Stimulated activated CD4-positive, alpha-beta T cell treated with anti-CD3 and anti-CD28 coated beads, Interleukin-4, amount 100 ng/mL, for 1 hour (primary cell): ENCODE data around the gene RNF19B.

ENCODE experiments used
- DNase-seq: peaks from one replicate; pipeline ENCODE4 v3.0.0-alpha.2; 2020

The RNF19B gene

GRCh38 chr1:32965251-32965747 is 690 bp upstream of the RNF19B start:
- DNase-seq: no peak

DNA sequence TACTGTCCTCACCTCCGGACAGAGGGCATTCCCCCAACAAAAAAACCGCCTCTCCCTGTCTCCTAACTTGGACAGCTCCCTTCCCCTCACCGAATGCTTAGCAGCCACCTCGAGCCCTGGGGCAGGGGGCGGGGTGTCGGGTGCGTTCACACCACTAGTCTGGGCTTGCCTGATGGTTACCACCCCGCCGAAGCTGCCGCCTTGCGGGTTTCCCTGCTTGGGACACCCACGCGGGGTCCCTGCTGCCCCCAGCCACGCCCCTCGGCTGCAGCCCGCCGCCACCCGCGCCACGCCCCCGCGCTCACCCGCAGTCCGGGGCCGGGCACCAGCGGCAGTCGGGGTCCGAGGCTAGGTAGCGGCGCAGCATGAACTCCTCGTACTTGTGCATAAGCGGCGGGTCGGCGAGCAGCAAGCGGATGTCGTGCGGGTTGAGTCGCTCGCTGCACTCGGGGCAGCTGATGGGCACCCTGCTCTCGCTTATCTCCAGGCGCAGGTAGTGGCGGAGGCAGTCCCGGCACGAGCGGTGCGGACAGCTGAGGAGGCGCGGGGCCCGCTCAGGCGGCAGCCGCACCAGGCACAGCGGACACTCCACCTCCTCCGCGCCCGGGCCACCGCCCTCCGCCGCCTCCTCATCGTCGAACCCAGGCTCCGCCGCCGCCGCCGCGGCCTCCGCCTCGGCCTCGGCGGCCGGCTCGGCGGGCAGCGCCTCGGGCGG is 706 bp downstream of the RNF19B start:
- DNase-seq: peak; percentile 61

- no peak for DNase-seq
Observed at GRCh38 chr1:32962248-32962896, 2.2 kb downstream of the RNF19B start.

DNA sequence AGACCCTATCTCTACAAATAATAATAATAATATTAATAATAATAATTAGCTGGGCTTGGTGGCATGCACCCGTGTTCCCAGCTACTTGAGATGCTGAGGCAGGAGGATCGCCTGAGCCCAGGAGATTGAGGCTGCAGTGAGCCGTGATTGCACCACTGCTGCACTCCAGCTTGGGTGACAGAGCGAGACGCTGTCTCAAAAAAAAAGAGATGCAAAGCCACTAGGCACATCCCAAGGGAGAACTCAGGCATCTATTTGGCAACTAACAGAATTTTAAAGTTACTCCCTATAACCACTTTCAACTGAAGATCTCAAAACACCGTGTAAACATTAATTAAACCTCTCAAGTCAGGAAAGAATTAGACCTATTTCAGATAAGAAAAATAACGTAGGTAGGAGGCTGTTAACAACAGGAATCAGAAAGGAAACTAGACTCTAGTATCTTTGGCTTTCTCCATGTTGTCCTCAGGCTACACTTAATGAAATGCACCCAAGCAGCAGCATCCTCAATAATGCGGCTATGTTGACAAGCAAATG is 3.7 kb downstream of the RNF19B start:
- no peak for DNase-seq

- no peak for DNase-seq
Observed at GRCh38 chr1:32960342-32960741, 4.3 kb downstream of the RNF19B start.

- no peak for DNase-seq
Observed at GRCh38 chr1:32958827-32959226, 5.8 kb downstream of the RNF19B start.

- no peak for DNase-seq
Observed at GRCh38 chr1:32957017-32957416, 7.6 kb downstream of the RNF19B start.

GRCh38 chr1:32954168-32954567 is 10.4 kb downstream of the RNF19B start:
- no peak for DNase-seq

DNA sequence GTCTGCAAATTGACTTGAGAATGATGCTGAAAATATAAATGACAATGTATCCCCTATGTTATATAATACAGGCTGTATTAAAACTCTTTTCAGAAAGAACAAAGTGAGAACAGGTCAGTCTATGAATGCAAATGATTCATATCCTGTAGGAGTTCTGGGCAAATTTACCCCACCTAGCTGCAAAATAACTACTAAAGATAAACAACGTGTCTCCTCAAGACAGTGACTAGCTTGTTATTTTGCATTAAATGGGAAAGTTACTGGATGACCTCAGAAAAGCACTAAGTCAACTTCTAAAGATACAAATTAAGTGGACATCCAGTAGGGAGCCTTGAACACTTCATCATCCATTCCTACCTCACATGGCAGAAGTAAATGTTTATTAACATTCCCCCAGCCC is 11.1 kb downstream of the RNF19B start:
- no peak for DNase-seq

GRCh38 chr1:32949519-32949918 is 15.1 kb downstream of the RNF19B start:
- DNase-seq: no peak

DNA sequence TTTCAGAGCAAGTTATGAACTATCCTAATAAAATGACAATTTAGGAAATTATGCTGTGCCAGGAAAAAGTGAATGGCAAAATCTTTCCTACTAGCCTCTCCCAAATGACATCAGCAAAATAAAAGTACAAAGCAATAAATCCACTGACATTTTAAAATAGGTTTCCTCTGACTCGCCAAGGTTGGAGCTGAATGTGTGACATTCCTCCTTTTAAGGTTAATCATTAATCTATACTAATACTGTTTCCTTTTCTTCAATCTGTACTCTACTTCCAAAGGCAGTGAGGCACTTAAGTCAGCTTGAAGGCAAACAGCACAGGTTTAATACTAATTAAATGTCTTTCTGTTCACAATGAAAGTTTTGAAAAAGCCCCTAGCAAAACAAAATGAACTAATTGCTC is 15.7 kb downstream of the RNF19B start:
- DNase-seq: no peak

DNA sequence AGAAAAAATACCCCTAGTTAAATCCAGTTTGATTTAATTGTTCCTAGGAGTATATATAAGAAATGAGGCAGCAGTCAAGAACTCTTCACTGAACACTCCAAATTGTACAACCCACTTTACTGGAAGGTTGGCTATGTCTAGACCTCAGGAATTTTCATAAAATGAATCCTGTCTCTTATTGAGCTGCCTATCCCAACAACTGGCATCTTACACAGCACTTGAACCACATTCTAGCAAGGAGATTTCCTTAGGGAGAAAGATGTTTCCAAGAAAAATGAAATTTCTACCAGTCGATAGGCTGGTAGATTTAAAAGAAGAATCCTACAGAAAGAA is 16.3 kb downstream of the RNF19B start:
- no peak for DNase-seq

DNA sequence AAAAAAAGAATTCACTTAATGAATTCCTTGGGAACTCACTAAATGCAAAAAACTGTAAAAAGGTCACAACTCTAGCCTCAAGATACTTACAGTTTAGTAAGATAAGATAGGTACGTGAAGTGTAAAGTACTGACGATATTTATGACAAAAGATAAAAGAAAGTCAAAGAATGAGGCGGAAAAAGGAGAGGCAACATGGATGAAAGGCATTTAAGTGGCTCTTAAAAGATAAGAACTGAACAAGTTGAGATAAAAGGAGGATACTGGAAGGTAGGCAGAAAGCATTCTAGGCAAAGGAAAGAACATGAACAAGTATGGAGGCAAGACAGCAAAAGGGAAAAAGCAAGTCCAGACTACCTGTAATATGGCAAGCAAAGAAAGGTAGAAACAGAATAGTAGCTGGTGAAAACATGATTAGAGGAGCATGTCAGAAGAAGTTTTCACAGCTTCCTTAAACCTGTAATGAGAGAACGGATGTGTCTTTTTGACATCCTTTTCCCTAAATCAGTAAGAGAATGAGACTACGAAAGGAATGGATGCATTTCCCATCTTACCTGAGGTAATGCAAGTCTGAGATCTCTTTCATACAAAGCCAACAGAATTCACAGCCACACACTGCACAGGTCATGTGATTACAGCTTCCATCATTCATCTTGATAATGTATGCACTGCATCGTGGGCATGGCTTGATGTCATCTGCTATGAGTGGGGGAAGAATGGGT is 16.8 kb downstream of the RNF19B start:
- DNase-seq: no peak

DNA sequence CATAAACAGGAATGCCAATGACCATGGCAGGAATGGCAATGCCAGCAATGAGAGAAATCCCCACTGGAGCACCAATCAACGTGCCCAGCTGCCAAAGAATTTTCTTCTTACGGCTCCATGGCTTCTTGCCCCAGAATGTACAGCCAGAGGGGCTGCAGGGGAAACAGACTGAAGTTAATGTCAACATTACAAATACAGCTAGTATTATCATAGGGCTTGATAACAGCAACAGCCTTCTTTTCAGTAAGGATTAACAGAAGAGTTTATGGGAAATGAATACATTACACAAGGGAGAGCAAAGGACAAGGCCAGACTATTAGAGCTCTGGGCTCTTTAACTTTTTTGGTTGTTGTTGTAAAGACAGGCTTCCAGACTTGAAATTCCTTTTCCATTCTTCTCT is 18.2 kb downstream of the RNF19B start:
- DNase-seq: no peak

- DNase-seq: no peak
Observed at GRCh38 chr1:32944180-32944579, 20.4 kb downstream of the RNF19B start.

DNA sequence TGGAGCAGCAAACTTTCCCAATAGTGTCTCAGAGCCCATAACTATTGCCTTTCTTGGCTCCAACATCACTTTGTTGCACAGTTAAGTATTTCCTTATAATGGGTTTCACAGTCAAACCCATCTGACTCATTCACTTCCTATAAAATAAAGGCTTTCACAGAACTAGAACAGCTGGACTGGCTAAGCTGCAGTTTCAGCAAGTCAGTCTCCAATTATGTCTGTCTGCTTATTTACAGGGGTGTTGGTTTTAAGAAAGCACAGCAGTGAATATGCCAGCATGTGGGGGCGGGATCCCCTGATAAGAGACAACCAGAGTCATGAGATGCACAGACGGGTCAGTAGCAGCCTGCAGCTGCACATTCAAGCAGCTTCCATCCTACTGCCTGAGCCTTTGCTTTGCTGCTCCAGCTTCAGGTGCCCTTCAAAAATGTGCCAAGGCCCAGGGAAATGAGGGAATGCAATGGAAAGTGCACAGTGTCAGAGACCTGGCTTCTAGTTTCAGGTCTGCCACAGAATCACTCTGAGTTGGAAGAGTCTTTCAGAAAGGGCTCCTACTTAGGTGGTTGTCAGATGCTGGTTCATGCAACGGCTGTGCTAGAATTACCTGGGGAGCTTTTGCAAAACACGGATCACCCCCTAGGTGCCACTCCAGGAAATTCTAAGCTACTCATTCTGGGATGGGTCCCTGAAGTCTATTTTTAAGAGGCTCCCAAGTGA is 24.8 kb downstream of the RNF19B start:
- no peak for DNase-seq

DNA sequence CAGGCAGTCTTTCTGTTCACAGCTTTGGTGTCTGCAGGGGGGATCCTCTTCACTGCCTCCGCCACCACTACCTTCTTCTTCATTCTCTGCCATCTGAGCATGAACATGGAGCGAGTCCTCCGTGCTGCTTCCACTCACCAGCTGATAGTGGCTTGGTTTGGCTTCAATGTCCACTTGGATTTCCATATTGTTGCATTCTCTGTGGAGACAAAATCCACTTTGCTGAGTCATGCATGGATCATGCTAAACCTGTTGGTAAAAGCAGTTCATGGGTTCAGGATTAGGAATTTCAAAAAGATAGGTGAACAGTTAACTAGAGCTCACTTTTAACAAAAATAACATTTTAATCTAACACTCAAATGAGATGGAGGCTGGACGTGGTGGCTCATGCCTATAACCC is 27.5 kb downstream of the RNF19B start:
- no peak for DNase-seq

DNA sequence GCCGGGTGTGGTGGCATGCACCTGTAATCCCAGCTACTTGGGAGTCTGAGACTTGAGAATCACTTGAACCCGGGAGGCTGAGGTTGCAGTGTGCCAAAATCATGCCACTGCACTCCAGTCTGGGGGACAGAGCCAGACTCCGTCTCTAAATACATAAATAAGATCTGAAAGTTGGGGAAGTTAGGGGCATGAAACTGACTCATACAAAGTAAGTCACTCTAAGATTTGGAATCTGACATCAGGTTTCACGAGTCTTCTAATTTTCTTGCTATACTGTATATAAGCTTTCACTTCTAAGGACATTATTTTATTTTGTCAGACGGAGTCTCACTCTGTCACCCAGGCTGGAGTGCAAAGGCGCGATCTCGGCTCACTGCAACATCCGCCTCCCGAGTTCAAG is 30.1 kb downstream of the RNF19B start:
- no peak for DNase-seq

DNA sequence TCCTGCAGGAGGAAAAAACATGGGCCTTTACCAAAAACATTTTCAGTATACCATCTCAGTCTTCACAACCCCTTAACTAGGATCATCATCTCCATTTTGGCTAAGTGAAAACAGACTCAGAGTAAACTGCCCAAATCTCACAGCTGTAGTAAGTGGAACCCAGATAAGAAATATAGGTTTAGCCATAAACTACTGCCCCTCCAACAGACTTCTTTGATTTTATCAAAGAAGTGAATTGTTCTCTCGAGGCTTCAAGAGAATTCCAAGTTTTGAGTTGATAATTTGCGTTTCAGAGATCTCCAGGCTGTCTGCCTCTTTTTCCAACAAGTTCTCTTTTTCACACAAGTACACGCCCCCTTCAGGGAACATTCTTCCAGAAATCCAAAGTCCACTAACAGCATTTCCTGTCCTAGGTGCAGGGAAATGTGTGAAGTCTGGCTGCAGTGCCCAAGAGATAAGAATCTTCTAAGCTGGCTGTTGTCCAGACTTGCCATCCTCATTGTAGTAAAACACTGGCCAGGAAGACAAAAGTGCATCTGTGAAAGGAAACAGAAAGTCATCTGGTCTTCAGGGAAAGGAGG is 30.8 kb downstream of the RNF19B start:
- DNase-seq: no peak

GRCh38 chr1:32931760-32932159 is 32.8 kb downstream of the RNF19B start:
- DNase-seq: no peak

- DNase-seq: no peak
Observed at GRCh38 chr1:32929366-32929765, 35.2 kb downstream of the RNF19B start.

GRCh38 chr1:32928715-32929114 is 35.9 kb downstream of the RNF19B start:
- DNase-seq: no peak

GRCh38 chr1:32928285-32928684 is 36.3 kb downstream of the RNF19B start:
- no peak for DNase-seq
